Vagina (tissue), 2 donors: ENCODE data around the gene LRRC1.

Experiments
- CTCF ChIP-seq, 3 experiments: fragments of 450-650 bp in 2 of 3; fragments of 200-600 bp in 1 of 3; sonication (generic) in 1 of 3; IDR thresholded peaks; one replicate each; pipeline ENCODE4 v1.5.1; 2017 to 2019; ENCODE audit warnings: antibody characterized with exemption in 3 of 3, mild to moderate bottlenecking in 2 of 3, moderate library complexity in 2 of 3
- POLR2A ChIP-seq, 2 donors: fragments of 450-650 bp; IDR thresholded peaks; one replicate each; pipeline ENCODE4 v1.6.1; 2017; ENCODE audit warnings: antibody characterized with exemption in 2 of 2, mild to moderate bottlenecking in 2 of 2, moderate library complexity in 2 of 2

GRCh38 chr6:53796451-53796780, 1.6 kb downstream of the LRRC1 start:
- no peak for TF ChIP-seq CTCF (IDR thresholded peaks at IDR 0.05)
- no peak for TF ChIP-seq POLR2A (IDR thresholded peaks at IDR 0.05)
